Esophagus squamous epithelium (tissue), 4 donors: ENCODE measurements around the gene ANO4.

Experiments used
- CTCF ChIP-seq, 6 experiments: fragments of 450-650 bp in 4 of 6; fragments of 200-600 bp in 2 of 6; sonication (generic) in 2 of 6; IDR thresholded peaks; one replicate each; pipeline ENCODE4 v1.5.1; 2016 to 2019; ENCODE audit warnings: antibody characterized with exemption in 6 of 6, mild to moderate bottlenecking in 4 of 6, moderate library complexity in 4 of 6
- POLR2A ChIP-seq, 4 donors: fragments of 450-650 bp; IDR thresholded peaks; one replicate each; pipeline ENCODE4 v1.6.1; 2017; ENCODE audit warnings: antibody characterized with exemption in 4 of 4, mild to moderate bottlenecking in 4 of 4, moderate library complexity in 3 of 4

- TF ChIP-seq CTCF (IDR thresholded peaks at IDR 0.05) (no peak), POLR2A (IDR thresholded peaks at IDR 0.05) (no peak)
Measured at GRCh38 chr12:100899301-100899700, 104.7 kb downstream of the ANO4 start.
